Stimulated activated memory B cell treated with anti-CD40 and anti-IgM and Interleukin-4, amounts not matched to agents 10 μg/mL and 1 μg/mL and 100 μg/mL, for 72 hours (primary cell): Measurements from ENCODE around the gene MRPS18B.
A peak's percentile ranks its signal among the peaks of the same experiment; 100 is the strongest.

Experiments used
- ATAC-seq: fragments of 150-1000 bp; cut with Tn5 transposase; 2 replicates; pipeline ENCODE4 v1.10.0; 2021
- H3K27ac Mint-ChIP-seq: one replicate; pipeline ENCODE4 v1.8.0; 2022; ENCODE audit warnings: mild to moderate bottlenecking, mixed read lengths
- H3K27me3 Mint-ChIP-seq: one replicate; pipeline ENCODE4 v1.8.0; 2022; ENCODE audit warnings: mixed read lengths
- H3K36me3 Mint-ChIP-seq: one replicate; pipeline ENCODE4 v1.8.0; 2022; ENCODE audit warnings: mixed read lengths
- H3K4me1 Mint-ChIP-seq: one replicate; pipeline ENCODE4 v1.8.0; 2022; ENCODE audit warnings: mixed read lengths
- H3K4me3 Mint-ChIP-seq: one replicate; pipeline ENCODE4 v1.8.0; 2022; ENCODE audit warnings: mild to moderate bottlenecking, moderate library complexity, mixed read lengths
- H3K9me3 Mint-ChIP-seq: one replicate; pipeline ENCODE4 v1.8.0; 2022; ENCODE audit warnings: mixed read lengths

The MRPS18B gene

DNA sequence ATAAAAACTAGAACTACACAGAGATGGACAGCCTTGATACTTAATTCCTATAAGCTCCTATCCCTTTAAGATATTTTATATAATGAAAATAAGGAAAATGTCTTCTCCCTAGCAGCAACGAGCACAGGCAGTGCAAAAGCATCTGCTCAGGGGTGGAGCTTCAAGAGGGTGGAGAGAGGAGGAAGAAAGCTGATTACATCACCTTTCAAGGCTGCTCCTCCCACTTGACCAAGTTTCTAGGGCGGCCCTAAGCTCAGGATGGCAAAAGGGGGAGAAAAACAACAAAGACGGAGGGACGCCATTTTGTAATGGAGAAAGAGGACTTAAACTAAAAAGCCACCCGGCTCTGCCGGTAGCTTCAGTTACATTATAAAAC, 2.8 kb upstream of the MRPS18B start:
- H3K4me1 Mint-ChIP-seq = peaks cover 54% of the 10 kb centered on the region
- H3K27ac Mint-ChIP-seq = peak overlapping the region; percentile 97
- H3K27me3 Mint-ChIP-seq = no peaks in the 10 kb centered on the region
- H3K36me3 Mint-ChIP-seq = peaks cover 56% of the 10 kb centered on the region
- no peaks in the 10 kb centered on the region for H3K9me3 Mint-ChIP-seq
- H3K4me3 Mint-ChIP-seq = peak overlapping the region; percentile 89
- ATAC-seq = peak; percentile 79

DNA sequence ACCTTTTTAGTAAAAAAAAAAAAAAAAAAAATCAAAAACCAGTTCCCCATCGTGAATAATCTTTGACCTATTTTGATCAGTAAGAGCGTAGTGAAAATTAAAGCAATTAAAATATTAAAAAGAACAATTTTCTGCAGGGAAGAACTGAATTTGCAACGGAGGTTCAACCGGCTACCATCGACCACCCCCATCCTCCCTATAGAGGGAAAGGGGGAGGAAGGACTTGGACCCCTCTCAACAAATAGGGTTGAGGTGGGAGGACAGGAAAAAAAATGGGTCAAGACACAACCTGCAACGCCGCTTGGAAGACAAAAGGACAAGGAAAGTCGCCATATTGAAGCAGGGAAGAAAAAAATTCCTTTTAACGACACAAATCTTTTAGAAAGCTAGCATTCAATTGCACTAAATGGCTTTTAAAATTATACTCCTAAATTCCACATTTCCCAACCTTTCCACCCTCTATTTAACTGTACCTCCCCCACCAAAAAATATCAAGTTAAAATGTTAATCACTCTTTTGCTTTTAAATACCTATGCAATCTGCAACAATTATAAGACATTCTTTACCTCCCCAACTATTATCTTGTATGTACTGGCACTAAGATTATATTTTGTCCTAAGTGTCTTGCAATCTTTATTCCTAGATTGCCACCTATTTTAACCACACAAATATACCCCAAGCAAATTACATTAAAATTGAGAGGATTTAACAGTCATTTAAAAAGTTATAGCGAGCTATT, 2.3 kb upstream of the MRPS18B start:
- Mint-ChIP-seq H3K27me3 (no peaks in the 10 kb centered on the region), H3K4me1 (peaks cover 52% of the 10 kb centered on the region), H3K4me3 (peak overlapping the region; percentile 89), H3K27ac (peak overlapping the region; percentile 97), H3K9me3 (no peaks in the 10 kb centered on the region), H3K36me3 (peaks cover 57% of the 10 kb centered on the region)
- no peak for ATAC-seq

DNA sequence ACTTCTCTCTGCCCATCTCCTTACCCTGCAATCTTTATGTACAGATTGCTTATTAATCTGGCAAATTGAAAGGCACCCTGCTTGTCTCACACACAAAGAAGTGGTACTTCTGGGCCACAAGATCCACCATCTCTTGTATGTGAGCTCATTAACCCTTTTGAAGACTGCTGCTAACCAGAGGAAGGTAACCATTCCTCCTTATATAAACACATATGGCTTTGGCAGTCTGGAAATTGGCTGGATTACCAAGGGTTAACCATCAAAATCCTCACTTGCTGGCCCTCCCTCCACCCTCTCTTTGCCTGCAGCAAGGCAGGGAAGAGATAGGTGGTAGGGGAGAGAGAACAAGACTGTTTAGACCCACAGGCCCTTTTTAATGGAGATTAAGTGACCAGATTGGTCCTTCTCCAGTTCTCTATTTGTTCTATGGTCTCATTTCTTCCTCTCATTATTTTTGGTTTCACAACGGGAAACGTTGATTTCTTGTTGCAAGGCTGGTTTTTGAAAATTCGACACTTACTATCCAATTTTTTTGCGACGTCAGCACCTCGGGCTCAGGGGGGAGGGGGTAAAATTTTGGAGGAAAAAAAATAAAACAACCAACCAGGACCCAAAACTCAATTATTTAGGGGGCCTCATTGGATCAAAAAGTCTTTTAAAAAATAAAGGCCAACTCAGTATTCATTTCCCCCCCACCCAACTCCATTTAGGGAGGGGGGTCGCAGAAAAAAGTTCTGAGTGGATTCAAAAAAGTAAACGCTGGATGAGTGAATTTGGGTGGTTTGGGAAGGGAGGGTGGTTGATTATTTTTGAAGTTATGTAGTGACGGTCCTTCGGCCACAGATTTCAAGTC, 1.5 kb upstream of the MRPS18B start:
- Mint-ChIP-seq H3K27me3 (no peaks in the 10 kb centered on the region), H3K4me1 (peaks cover 46% of the 10 kb centered on the region), H3K4me3 (peak overlapping the region; percentile 89), H3K36me3 (peaks cover 53% of the 10 kb centered on the region), H3K9me3 (no peaks in the 10 kb centered on the region), H3K27ac (peak overlapping the region; percentile 97)
- ATAC-seq = no peak

DNA sequence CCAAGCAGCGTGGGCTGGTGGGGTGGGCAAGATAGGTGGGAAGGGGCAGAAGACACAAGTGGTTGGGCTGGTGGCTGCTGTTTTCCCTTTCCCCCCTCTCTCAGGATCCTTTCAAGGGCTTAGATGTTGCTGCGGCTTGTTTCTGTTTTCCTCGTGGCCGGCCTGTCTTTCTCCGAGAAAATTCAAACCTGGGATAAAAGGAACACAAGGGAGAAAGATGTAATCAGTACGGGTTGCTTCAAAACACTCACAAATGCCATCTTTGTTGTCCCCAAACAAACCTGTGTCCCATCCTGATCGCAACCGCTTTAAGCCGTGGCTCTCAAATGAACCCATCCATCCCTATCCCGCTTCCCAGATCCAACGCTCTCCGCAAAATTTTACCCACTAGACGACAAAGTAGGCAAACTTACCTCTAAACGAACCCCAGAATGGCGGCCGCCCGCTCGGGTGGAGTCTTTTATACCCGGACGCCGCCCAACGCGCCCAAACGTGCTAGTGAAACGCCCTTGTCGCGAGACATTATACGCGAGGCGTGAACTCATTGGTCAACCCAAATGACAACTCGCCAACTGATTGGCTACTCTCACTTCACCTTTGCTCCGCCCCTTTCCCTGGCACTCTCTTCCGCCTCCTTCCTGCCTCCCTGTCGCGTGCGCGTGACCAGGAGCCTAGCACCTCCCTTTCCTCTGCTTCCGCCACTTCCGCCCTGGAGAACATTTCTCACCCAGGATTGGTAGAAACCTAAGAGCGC, 652 bp upstream of the MRPS18B start, which contains the start of gene PPP1R10:
PPP1R10 (minus strand) TSS at position 433 of the 754 bp plus-strand sequence. CDS start 7,299 bp downstream, outside the sequence.
- peak within 1 kb of the TSS; percentile 97 for H3K27ac Mint-ChIP-seq
- ATAC-seq = peak; percentile 94
- peaks cover 47% of the 10 kb centered on the region for H3K36me3 Mint-ChIP-seq
- no peaks in the 10 kb centered on the region for H3K27me3 Mint-ChIP-seq
- H3K9me3 Mint-ChIP-seq = no peaks in the 10 kb centered on the region
- H3K4me3 Mint-ChIP-seq = peak within 1 kb of the TSS; percentile 89
- peaks cover 38% of the 10 kb centered on the region for H3K4me1 Mint-ChIP-seq

DNA sequence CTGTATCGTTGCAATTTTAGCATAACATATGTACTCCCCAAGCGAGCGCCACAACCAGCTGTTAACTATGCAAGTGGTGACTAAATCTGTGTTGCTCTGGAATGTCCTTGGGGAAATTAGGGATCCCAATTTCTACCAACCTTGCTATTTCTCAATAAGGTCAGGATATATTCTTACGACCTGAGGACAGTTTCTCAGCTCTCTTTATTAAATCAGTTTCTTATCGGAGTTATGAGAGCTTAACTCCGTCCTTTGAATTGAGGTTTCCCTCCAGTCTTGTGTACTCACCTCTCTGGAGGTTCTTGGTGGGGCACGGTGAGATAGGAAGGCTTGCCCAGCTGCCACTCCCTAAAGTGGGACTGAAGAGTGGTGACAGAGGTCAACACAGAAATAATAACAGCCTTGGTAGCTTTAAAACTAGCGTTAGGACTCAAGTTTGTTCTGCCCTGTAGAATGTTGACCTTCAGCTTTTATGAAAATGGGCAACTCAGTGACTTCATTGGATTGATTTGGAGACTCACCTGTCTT, 694 bp downstream of the MRPS18B start:
- Mint-ChIP-seq H3K9me3 (no peaks in the 10 kb centered on the region), H3K4me3 (peak overlapping the region; percentile 89), H3K4me1 (peaks cover 28% of the 10 kb centered on the region), H3K36me3 (peaks cover 51% of the 10 kb centered on the region), H3K27me3 (no peaks in the 10 kb centered on the region), H3K27ac (peak overlapping the region; percentile 97)
- no peak for ATAC-seq

DNA sequence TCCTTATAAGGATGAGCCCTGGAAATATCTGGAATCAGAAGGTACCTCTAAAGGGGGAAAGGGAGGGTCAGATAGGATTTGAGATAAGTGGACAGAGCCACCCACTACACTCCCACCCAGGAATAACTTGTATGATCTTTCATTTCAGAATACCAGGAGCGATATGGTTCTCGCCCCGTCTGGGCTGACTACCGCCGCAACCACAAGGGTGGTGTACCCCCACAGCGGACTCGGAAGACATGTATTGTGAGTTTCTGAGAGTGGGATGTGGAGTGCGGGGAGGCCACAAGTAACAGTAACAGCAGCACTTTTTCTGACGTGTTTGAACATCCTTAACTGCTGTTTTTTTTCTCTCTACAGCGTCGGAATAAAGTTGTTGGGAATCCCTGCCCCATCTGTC, 1.9 kb downstream of the MRPS18B start:
- H3K36me3 Mint-ChIP-seq = peaks cover 47% of the 10 kb centered on the region
- H3K4me3 Mint-ChIP-seq = peak overlapping the region; percentile 89
- no peaks in the 10 kb centered on the region for H3K27me3 Mint-ChIP-seq
- no peak for ATAC-seq
- peaks cover 15% of the 10 kb centered on the region for H3K4me1 Mint-ChIP-seq
- peak overlapping the region; percentile 97 for H3K27ac Mint-ChIP-seq
- no peaks in the 10 kb centered on the region for H3K9me3 Mint-ChIP-seq

DNA sequence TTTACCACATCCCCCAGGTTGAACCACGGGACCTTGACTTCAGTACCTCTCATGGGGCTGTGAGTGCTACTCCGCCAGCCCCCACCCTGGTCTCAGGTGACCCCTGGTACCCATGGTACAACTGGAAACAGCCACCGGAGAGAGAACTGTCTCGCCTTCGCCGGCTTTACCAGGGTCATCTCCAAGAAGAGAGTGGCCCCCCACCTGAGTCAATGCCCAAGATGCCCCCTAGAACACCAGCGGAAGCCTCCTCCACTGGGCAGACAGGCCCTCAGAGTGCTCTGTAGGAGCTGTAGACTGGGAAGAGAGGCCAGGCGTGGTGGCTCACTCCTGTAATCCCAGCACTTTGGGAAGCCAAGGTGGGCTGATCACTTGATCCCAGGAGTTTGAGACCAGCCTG, 7.9 kb downstream of the MRPS18B start:
- H3K27ac Mint-ChIP-seq = peak overlapping the region; percentile 86

DNA sequence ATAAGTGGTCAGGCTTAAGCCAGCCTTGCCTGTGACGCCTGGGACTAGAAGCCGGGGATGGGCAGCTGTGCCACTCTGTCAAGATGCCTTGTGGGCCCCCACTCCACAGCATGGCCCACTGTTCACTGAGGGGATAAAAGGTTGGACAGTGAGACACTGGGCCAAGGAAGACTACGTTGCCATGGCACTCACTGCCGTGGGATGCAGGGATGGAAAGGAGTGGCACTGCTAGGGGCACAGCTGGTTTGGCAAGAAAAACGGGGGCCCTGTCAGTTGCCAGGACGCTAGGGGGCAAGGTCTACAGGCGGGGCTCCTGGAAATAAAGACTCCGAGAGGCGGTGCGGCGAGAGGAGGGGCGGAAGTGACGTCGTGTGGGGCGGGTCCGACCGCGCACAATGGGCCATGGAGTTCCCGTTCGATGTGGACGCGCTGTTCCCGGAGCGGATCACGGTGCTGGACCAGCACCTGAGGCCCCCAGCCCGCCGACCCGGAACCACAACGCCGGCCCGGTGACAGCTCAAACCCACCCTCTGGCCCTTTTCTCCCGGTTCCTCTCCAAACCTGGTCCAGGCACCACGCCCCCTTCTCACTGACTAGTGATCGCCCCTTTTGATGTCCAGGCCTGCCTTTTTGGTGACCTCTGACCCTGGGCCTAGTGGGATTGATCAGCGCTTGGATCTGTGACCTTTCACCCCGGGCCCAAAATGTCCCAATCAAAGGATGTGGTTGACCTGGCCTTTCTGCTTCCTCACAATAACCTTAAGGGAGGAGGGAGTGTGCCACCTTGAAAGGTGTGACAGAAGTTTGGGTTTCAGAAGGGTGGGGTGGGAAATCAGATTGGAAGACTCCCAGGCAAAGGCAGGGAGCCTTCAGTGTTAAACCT, 9.1 kb downstream of the MRPS18B start, which contains the start of gene ATAT1:
ATAT1 (plus strand) TSS at position 391 of the 883 bp plus-strand sequence.
- H3K4me1 Mint-ChIP-seq = peaks cover 29% of the 10 kb centered on the region
- peak within 1 kb of the TSS; percentile 86 for H3K27ac Mint-ChIP-seq
- peak; percentile 99 for ATAC-seq
- no peaks in the 10 kb centered on the region for H3K27me3 Mint-ChIP-seq
- peak within 1 kb of the TSS; percentile 96 for H3K4me3 Mint-ChIP-seq
- H3K9me3 Mint-ChIP-seq = no peaks in the 10 kb centered on the region
- H3K36me3 Mint-ChIP-seq = peaks cover 46% of the 10 kb centered on the region

More for the DNA sequence above, 7.9 kb downstream of the MRPS18B start:
- ATAC-seq = no peak
- H3K4me3 Mint-ChIP-seq = no peak overlapping the region
- peaks cover 36% of the 10 kb centered on the region for H3K36me3 Mint-ChIP-seq
- no peaks in the 10 kb centered on the region for H3K9me3 Mint-ChIP-seq
- H3K27me3 Mint-ChIP-seq = no peaks in the 10 kb centered on the region
- peaks cover 29% of the 10 kb centered on the region for H3K4me1 Mint-ChIP-seq

DNA sequence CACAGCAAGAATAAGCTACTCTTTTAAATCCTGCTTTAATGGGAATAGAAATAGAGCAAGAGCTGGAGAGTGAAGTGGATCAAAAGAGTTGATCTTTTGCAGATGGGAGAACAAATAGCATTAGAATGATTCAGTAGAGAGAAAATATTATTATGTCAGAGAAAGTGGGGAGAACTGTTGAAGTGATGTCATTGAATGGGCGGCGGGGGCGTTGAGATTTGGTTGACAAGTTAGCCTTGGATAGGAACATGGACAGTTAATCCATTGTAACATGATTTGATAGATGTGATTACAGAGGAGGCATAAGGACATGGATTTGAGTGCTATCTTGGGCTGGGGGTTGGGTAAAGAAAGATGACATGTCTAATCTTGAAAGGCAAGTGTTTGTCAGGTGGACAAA, 18.2 kb downstream of the MRPS18B start:
- H3K27ac Mint-ChIP-seq = no peak overlapping the region
- H3K4me3 Mint-ChIP-seq = no peak overlapping the region
- ATAC-seq = no peak
- H3K4me1 Mint-ChIP-seq = peaks cover 7% of the 10 kb centered on the region
- peaks cover 41% of the 10 kb centered on the region for H3K36me3 Mint-ChIP-seq
- H3K27me3 Mint-ChIP-seq = no peaks in the 10 kb centered on the region
- no peaks in the 10 kb centered on the region for H3K9me3 Mint-ChIP-seq

DNA sequence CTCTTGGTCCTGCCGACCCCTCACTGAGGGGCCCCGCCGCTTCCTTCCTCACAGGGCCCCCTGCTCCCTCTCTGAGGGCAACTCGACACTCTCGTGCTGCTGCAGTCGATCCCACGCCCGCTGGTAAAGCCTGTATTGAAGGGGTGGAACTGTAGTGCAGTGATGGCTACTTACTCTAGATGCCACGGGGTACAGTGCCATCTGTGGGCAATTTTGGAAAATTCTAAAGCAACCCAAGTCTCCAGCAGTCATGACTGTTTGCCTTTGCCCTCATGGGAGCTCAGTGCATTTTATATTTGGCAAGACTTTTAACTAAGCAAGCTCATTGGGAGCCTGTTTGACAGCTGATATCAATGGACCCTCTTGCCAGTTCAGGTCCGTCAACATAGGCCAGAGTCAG, 22.8 kb downstream of the MRPS18B start:
- Mint-ChIP-seq H3K9me3 (no peaks in the 10 kb centered on the region), H3K27ac (no peak overlapping the region), H3K4me3 (no peak overlapping the region), H3K36me3 (peaks cover 37% of the 10 kb centered on the region), H3K4me1 (peaks cover 12% of the 10 kb centered on the region), H3K27me3 (no peaks in the 10 kb centered on the region)
- no peak for ATAC-seq

DNA sequence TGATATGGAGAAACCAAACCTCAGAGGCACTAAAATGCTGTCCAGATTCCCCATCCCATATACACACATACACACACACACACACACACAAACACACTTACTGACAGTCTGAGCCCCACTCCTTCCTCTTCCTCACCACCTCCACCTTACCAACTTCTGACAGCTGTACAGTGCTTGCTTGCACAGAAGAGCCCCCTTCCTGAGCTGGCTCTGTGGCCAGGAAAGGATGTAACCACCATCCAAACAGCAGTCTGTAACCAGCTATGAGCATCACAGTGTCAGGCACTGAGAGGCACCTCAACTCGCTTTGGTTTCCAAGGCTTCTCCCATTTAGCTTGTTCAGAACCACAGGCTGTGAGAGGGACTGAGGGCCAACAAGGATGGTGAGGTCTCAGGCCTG, 23.4 kb downstream of the MRPS18B start:
- H3K36me3 Mint-ChIP-seq = peaks cover 37% of the 10 kb centered on the region
- peaks cover 18% of the 10 kb centered on the region for H3K4me1 Mint-ChIP-seq
- H3K27me3 Mint-ChIP-seq = no peaks in the 10 kb centered on the region
- no peaks in the 10 kb centered on the region for H3K9me3 Mint-ChIP-seq
- ATAC-seq = no peak
- no peak overlapping the region for H3K27ac Mint-ChIP-seq
- H3K4me3 Mint-ChIP-seq = no peak overlapping the region

DNA sequence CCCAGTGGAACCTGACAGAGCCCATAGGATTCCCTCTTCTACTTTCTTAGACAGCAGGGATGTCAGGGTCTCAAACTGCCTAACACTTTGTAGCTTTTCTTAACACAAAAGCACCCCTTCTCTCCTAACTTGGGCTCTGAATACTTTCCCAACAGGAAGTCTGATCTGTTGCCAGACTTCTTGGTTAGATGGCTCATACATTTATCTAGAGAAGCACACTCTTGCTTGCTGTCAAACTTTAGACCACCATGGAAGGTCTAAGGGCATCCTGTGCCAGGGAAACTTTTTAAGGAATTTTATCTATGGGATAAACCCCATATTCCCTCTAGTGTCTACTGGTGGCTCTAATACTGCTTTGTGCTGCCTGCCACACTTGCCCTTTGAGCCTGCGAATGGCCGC, 26.0 kb downstream of the MRPS18B start:
- no peaks in the 10 kb centered on the region for H3K27me3 Mint-ChIP-seq
- no peak overlapping the region for H3K27ac Mint-ChIP-seq
- ATAC-seq = no peak
- H3K4me3 Mint-ChIP-seq = no peak overlapping the region
- peaks cover 36% of the 10 kb centered on the region for H3K36me3 Mint-ChIP-seq
- H3K9me3 Mint-ChIP-seq = no peaks in the 10 kb centered on the region
- H3K4me1 Mint-ChIP-seq = peaks cover 30% of the 10 kb centered on the region

DNA sequence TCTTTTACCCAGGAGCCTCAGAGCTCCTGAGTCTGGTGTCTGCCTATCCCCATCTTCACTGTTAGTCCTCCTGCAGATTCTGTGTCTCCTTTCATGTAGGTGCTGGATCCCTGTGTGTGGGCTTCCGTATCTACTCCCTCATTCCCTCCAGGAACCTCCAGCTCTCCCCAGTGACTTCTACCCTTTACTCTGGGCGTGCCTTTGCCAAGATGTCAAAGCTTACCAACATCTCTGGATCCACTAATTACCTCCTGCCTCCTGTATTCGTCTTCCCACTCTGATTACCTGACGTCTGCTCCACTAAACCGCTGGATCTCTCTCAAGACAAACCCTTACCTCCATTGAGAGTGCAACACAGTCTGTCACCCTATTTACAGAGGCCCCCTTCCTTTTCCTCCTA, 27.1 kb downstream of the MRPS18B start:
- H3K9me3 Mint-ChIP-seq = no peaks in the 10 kb centered on the region
- H3K4me1 Mint-ChIP-seq = peaks cover 30% of the 10 kb centered on the region
- ATAC-seq = no peak
- no peak overlapping the region for H3K4me3 Mint-ChIP-seq
- H3K36me3 Mint-ChIP-seq = peaks cover 36% of the 10 kb centered on the region
- no peaks in the 10 kb centered on the region for H3K27me3 Mint-ChIP-seq
- H3K27ac Mint-ChIP-seq = peak overlapping the region; percentile 90

DNA sequence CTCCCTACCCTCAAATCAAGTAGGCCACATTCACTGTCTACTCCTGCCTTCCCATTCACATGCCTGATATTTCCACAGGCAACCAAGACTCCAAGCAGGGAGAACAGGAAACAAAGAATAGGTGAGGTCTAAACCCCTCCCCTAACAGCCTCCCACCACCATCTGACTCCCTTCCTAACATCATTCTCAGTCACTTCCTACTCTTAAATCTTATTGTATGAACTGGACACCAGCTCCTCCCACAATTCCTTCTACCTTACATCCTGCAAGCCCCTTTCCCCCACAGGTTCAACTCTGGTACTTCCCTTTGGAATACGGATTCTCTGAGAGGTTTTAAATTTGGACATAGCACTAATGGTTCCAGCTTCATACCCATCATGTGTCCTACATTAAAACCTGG, 28.3 kb downstream of the MRPS18B start:
- H3K27ac Mint-ChIP-seq = peak overlapping the region; percentile 90
- ATAC-seq = no peak
- peaks cover 33% of the 10 kb centered on the region for H3K4me1 Mint-ChIP-seq
- peaks cover 36% of the 10 kb centered on the region for H3K36me3 Mint-ChIP-seq
- no peaks in the 10 kb centered on the region for H3K27me3 Mint-ChIP-seq
- no peaks in the 10 kb centered on the region for H3K9me3 Mint-ChIP-seq
- H3K4me3 Mint-ChIP-seq = no peak overlapping the region
